Left colon (tissue), 2 donors: ENCODE measurements around the gene CYP2R1. TPM values are rescaled to one million over a fixed set of nuclear protein-coding genes. Genes with fewer than 3 reads are reported as not detected.

Experiments used
- ATAC-seq: fragments of 200-7000 bp; cut with Tn5 transposase; one replicate; pipeline ENCODE4 v1.9.1; 2020; ENCODE audit warnings: mild to moderate bottlenecking, moderate library complexity
- DNase-seq, 2 donors: peaks; one replicate each; pipeline ENCODE4 v3.0.0-alpha.2; 2020
- intact Hi-C, 2 donors: fragments of 100-400 bp; cut with DNase I in 1 of 2; cut with micrococcal nuclease in 1 of 2; formaldehyde crosslinking; loops; one replicate each; pipeline versions ENCODE4 v1.11.2 to v1.14.0; 2022; cut with DNase I, micrococcal nuclease
- long read RNA-seq: library from polyadenylated mRNA; unstranded; transcript quantifications from one replicate; pipeline ENCODE4 v2.0.0, GENCODE V29; 2021
- total RNA-seq, 2 donors: library from RNA; stranded (reverse); fragmentation: NEBNext Ultra II Directional; extraction: Animal tissue kit (Norgen Biotek cat#: 25700); gene quantifications; one replicate each; pipeline ENCODE4 v1.2.1, GENCODE V29; 2021
- donor health status: DM: no; HTN: no; CAD: no.
- donor health status: DM: yes; HTN: yes; CAD: no.

The CYP2R1 gene, protein sequence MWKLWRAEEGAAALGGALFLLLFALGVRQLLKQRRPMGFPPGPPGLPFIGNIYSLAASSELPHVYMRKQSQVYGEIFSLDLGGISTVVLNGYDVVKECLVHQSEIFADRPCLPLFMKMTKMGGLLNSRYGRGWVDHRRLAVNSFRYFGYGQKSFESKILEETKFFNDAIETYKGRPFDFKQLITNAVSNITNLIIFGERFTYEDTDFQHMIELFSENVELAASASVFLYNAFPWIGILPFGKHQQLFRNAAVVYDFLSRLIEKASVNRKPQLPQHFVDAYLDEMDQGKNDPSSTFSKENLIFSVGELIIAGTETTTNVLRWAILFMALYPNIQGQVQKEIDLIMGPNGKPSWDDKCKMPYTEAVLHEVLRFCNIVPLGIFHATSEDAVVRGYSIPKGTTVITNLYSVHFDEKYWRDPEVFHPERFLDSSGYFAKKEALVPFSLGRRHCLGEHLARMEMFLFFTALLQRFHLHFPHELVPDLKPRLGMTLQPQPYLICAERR
- 10 to 100 TPM; 19.1 to 21.8 TPM for total RNA-seq
- long read RNA-seq, partial matches to known transcripts, result 0 of 25 reads
- long read RNA-seq, other reads (novel, unspliced or antisense), result 16 of 25 reads

DNA sequence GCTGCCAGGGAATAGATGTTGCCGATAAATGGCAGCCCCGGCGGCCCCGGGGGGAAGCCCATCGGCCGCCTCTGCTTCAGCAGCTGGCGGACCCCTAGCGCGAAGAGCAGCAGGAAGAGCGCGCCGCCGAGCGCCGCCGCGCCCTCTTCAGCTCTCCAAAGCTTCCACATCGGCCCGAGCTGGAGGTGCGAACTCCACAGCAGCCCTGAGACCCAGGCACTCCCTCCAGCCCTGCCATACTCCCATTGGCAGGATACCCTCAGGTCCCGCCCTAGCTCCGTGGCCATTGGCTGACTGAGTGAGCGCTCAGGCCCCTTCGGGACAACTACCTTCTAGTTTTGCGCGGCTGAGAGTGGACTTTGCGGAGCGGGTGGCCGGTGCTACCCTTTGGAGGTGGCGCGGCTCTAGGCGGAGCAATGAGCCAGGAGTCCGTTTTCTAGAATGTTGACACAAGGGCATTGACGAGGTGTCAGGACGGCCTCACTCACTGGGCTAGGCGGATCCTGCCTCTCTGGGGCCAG is at the start of gene CYP2R1:
TSS of gene CYP2R1 (minus strand) at position 196 of the 521 bp plus-strand sequence. CDS start at position 170, 26 bp downstream.
- peak; percentile 96 to 99 for DNase-seq
- ATAC-seq, result peak; percentile 93
- intact Hi-C loops, result no loop called here

DNA sequence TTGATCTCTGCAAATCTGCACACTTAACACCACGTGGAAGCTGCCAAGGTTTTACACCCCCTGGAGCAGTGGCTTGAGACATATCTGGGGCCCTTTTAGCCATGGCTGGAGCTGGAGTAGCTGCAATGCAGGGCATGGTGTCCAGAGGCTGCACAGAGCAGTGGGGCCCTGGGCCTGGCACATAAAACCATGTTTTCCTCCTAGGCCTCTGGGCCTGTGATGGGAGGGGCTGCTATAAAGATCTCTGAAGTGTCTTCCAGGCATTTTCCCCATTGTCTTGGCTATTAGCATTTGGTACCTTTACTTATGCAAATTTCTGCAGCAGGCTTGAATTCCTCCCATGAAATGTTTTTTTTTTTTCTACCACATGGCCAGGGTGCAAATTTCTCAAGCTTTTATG is 46.9 kb upstream of the CYP2R1 start:
- DNase-seq (no peak), ATAC-seq (no peak)
- intact Hi-C loops, result no loop called here

DNA sequence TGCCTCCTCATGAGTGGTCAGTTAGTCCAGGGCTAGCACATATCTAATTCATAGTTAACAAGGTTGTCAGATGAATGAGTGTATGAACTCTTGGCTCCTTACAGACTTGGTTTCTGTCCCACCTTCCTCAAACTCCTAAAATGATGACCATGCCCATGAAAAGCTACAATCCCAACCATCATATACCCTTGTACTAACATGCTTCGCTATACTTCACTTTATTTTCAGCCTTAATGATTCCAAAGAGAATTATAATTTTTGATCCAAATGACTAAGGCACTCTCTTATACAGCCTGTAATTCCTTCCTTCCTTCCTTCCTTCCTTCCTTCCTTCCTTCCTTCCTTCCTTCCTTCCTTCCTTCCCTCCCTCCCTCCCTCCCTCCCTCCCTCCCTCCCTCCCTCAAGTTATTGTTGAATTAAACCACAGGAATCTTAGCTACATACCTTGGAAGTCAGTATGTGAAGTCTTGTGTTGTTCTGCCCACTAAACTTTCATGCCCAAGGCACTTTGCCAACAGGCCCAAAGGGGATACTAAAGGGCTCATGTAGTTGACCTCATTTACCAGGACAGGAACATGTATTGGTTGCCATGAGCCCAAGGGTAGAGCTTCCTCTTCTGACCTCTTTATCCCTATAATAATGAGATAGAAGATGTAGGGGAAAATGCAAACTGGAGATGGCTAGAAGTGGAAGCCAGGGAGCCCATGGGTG is 42.8 kb upstream of the CYP2R1 start:
- intact Hi-C loops, result no loop called here
- ATAC-seq (no peak), DNase-seq (no peak)

DNA sequence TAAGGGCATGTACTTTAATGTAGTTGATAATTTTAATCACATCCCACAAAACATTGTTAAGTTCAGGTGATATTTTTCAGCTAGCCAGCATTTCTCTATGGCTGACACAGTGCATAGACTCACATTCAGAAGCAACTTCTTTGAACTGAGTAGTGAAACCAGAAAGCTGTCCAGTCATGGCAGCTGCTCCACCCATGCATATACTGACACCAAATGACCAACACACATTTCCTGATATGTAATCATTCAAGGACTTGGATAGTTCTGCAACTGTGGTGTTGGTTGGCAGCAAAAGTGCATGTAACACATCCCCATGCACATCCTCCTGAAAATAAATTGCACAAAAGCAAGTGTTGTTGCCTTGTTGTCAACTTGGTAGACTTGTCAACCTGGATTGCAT is 40.4 kb upstream of the CYP2R1 start:
- DNase-seq (no peak), ATAC-seq (no peak)
- intact Hi-C loops, result no loop called here

DNA sequence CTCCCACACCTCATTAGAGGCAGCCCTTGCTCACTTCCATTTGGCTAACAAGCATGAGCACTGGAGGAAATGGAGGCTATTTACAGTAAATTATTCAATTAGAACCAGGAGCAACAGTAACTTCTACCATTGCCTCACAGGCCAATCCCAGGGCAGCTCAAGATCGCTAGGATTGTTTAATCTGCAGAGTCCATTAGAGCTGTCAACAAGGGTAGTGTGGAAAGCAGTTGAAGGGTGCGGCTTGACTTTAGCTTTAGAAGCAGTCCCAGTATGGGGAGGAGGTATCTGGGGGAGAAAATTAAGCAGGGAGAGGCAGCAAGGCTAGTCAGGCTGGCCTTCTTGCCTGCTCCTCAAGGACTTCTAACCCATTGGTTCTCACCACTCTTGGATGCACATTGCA is 38.3 kb upstream of the CYP2R1 start:
- no peak for ATAC-seq
- intact Hi-C loops, result no loop called here
- DNase-seq, result no peak

DNA sequence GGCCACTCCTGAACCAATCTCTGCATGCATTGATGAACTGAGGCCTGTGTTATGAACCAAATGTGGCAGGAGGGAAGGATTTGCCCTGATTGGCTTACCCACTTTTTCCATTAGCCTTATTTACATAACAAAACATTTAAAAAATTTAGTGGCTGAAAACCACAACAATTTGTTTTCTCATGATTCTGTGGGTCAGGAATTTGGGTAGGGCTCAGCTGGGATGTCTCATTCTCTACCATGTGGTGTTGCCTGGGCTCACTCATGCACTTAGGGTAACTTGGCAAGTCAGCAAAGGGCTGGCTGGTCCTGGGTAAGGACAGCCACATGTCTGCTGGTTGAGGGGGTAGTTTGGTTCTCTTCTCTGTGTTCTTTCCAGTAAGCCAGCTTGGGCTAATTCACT is 35.1 kb upstream of the CYP2R1 start:
- intact Hi-C loops, result no loop called here
- DNase-seq, result no peak

DNA sequence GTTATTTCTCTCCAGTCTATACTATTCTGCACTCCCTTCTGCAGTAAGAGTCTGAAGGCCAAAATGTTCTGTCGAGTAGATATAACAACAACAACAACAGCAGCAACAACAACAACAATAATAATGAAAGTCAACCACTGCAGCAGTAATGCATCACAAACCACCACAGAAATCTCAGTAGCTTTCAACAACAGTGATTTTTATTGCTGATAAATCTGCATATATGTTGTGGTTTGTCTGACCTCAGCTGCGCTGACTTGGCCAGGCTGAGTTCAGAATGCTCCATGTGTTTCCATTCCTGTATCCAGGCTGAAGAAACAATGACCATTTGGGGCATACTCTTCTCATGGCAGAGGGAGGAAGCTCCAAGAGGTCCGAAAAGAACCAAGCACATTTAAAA is 32.3 kb upstream of the CYP2R1 start:
- ATAC-seq, result no peak
- DNase-seq, result no peak
- intact Hi-C loops, result no loop called here

More for the DNA sequence above, 35.1 kb upstream of the CYP2R1 start:
- ATAC-seq, result no peak

DNA sequence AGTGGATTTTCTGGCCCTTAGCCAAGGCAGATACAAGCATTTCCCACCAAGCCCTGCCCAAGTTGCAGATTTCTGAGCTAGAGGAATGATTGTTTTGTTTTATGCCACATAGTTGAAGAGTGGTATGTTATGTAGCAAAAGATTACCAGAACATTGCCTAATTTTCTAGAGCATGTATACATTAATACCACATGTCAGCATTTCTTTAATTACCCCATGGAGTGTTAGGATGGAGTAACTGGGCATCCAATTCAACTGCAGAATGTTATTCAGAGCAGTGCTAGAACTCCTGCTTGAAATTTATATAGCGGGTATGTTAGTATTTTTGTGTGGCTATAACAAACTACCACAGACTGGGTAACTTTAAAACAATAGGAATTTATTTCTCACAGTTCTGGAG is 24.4 kb upstream of the CYP2R1 start:
- no peak for ATAC-seq
- intact Hi-C loops, result no loop called here
- DNase-seq, result no peak

DNA sequence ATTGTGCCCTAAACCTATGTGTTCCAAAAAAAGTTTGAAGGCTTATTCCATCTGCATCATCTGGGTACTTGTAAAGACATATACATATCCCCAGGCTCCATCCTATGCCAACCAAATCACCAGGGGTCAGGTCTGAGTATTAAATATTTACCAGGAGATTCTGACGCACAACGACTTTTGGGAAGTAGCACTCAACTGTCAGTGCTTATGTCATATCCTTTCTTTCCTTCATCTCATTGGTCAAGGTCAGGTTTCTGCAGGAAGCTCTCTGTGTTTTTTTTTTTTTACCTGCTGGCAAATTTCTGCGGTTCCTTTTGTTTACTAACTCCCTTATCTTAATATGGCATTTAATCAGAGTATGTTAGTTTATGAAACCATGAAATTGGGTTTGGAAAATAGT is 22.5 kb upstream of the CYP2R1 start:
- no peak for ATAC-seq
- DNase-seq, result no peak
- intact Hi-C loops, result no loop called here

DNA sequence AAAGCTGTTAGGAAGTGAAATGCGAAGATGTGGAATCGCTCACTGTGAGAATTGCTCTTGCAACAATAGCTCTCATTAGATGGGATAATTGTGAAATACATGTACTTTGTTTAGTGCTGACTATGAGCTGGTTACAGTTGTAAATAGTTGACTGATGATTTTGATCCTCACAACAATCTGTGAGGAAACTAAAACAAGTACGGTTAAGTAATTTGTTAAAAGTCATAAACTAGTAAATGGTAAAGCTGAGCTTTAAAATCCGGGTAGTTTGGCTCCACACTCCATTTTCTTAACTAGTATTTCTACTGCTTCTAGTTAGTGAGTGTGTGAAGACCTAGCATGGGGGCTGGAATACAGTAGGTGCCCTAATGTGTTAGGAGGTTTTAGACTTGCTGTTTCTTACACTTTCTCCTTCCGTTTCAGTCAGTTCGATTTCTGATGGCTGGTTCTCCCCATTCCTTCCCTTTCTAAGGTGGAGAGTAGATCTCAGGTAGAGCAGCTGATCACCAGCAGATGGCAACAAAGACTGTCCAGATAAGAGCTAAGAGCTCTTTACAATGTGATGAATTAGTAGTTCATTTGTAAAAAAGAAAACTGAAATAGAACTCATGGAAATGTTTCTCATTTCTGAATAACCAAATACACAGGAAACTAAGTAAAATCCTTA is 16.3 kb upstream of the CYP2R1 start:
- DNase-seq (peak in 1 of 2 donors; percentile 38), ATAC-seq (peak; percentile 80)
- intact Hi-C loops, result loop anchor here (5.0 to 10.0 kb wide), 5 partner anchors 116 to 296 kb away; partner anchors contain the start of genes CALCB (in 2 of the 2) and PDE3B (in 1 of the 2)

DNA sequence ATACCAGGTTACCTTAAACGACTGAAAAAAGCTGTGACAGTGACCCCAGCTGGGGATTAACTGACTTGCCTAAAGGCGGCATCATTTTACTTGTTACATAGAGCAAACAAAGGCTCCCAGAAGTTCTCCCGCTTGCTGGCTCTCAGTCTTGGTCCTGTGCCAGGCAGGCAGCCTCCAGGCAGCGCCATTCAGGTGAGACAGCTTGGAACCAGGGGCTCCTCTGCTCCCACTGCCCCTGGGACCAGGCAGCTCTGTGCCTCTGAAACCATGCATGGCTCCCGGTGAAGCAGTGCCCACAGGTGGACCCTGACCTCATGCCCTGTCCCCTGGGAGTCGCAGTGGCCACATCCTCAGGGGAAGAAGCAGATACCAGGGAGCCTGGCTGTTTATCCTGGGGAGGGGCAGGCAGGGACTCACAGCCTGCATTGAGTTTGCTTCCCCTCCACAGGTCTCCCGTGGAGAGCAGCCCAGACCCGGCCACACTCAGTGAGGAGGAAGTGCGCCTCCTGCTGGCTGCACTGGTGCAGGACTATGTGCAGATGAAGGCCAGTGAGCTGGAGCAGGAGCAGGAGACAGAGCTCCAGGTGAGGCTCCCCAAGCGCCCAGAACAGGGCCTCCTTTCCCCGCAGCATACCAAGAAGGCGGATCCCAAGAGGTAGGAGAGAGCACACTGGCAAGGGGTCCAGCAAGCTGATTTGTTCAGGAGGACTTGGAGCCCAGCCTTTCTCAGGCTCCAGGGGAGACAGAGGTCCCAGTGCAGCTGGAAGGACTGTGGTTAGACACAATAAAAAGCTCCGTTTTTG is 15.6 kb upstream of the CYP2R1 start:
- intact Hi-C loops, result loop anchor here (5.0 to 10.0 kb wide), 5 partner anchors 115 to 297 kb away; partner anchors contain the start of genes CALCB (in 2 of the 2) and PDE3B (in 1 of the 2)
- DNase-seq, result peak; percentile 71 to 93
- ATAC-seq, result peak; percentile 90

DNA sequence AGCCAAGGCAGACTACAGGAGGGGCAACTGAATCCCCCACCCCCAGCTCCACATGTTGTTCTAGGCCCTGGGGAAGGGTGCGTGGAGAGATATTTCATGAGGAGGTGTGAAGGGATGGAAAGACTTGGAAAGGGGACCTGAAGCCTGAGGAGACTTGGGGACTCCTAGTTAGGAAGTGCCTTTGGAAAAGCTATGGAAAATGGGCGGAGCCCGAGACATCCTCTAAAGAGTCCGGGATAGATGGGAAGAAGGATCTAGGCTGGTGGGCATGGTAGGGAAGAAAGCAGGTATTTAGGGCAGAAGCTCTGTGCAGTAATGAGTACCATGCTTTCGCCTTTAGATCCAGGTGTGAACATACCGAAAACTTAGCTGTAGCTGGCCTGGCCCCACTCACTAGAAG is 15.0 kb upstream of the CYP2R1 start:
- intact Hi-C loops, result loop anchor here (5.0 to 10.0 kb wide), 5 partner anchors 115 to 298 kb away; partner anchors contain the start of genes CALCB (in 2 of the 2) and PDE3B (in 1 of the 2)
- DNase-seq (no peak), ATAC-seq (no peak)

DNA sequence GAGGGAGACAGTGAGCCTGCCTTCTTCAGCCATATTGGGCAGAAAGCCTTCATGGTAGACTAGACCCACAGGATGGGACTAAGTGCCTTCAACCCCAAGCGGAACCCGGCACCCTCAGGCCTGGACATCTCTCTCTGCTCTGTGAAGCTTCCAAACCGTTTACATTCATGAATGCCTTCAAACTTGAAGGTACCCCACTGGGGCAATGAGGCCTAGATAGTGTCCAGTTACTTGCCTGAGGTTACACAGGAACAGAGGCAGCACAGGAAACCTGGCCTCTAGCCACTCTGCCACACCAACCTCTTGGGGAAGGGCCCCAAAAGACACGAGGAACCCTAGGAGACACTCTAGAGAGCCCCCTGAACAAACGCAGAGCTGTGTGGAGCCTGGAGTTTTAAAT is 14.5 kb upstream of the CYP2R1 start:
- ATAC-seq (no peak), DNase-seq (no peak)
- intact Hi-C loops, result loop anchor here (5.0 to 10.0 kb wide), 5 partner anchors 114 to 298 kb away; partner anchors contain the start of genes CALCB (in 2 of the 2) and PDE3B (in 1 of the 2)

DNA sequence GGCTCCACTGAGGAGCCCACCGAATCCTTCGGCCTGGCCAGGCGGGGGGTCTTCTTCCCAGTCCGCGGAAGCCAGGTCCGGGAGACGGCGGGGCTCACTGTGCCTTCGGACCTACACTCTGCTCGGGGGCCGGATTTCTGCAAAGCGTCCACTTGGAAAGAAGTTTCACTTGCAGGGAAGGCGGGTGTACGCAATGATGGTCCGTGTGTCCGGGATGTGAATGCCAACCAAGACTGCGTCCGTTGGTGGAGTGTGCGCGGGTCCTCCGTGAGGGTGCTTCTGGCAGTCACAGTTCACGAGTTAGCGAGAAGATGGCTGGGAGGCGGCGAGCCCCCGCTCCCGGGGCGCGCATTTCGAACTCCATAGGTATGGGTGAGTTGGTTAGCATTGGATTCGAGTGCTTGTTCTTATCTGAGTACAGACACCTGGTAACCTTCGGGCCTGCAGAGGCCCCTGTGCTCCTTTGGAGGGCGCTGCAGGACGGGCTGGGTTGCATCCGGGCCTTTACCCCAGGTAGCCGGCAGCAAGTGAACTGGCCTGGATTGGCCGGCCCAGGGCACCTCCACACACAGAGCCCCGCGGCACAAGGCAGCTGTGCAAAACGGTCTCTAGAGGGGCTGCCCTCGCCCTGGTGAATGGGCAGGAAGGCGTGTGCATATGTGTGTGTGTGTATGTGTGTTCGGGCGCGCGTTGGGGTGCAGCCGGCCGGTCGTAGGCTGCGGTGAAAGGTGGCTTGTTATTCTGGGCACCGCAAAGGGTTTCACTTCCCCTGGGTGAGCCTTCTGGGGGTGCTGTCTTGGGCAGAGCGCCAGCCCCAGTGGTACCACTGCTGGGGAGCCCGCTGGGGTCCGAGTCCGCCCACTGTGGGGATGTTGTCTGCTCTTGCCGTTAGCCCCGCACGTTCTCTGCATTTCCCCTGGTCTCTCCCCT is 13.3 kb upstream of the CYP2R1 start:
- DNase-seq (peak; percentile 60 to 62), ATAC-seq (peak; percentile 28)
- intact Hi-C loops, result loop anchor here (5.0 to 10.0 kb wide), 5 partner anchors 113 to 299 kb away; partner anchors contain the start of genes CALCB (in 2 of the 2) and PDE3B (in 1 of the 2)

DNA sequence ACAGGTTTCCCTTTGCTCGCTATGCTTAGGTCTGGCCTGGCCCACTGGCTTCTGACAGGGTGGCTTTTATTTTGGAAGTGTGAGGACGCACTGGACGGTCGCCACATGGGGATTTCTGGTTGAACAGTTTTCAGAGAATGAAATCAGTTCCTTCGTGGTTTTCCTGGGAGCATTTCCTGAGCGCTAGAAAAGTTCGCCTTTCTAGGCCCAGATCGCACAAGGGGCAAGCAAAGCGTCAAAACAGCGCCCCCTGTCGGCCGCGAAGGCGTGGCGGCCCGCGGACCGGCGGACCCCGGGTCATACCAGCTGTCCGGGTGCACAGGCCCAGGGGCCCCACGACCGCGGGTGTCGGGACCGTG is 12.7 kb upstream of the CYP2R1 start:
- DNase-seq (peak; percentile 73 to 88), ATAC-seq (peak; percentile 40)
- intact Hi-C loops, result loop anchor here (5.0 to 10.0 kb wide), 6 partner anchors 112 to 377 kb away; partner anchors contain the start of genes CALCB (in 2 of the 2) and PDE3B (in 1 of the 2)

DNA sequence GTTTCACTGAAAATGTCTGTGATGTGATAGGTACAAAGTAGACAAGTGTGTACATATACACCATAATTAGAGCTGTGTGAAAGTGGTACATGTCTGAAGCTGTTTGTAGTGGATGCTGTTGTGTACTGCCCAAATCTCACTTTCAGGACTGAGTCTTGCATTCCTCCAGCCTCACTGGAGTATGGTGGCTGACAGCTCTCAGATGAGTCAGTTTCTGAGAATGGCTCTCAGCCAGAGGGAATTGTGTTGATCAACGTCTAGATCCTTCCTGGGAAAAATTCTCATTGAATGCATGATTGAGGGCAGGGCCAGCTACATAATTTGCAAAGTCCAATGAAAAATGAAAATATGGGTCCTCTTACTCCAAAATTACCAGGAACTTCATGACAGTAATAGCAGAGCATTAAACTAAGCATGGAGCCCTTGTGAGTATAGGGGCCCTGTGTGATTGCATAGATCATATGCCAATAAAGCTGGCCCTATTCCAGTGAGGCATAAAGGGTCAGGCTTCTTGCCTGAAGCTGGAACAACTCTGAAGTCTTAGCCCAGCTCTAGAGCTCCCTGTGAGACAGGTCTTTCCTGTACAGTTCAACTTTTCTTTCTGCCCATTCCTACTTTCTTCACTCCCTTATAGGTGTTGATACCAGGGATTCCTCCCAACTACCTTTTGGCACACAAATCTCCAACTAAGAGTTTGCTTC is 10.8 kb upstream of the CYP2R1 start:
- intact Hi-C loops, result loop anchor here (5.0 to 10.0 kb wide), 4 partner anchors 172 to 375 kb away; partner anchors contain the start of genes CALCB (in 1 of the 2) and PDE3B (in 1 of the 2)
- ATAC-seq (no peak), DNase-seq (no peak)
